Umbilical cord (tissue), 2 donors: ENCODE data around the gene HEXA. TPM values are rescaled to one million over a fixed set of nuclear protein-coding genes. Genes with fewer than 3 reads are reported as not detected.

Experiments used
- DNase-seq: peaks from one replicate; pipeline ENCODE4 v3.0.0-alpha.2; 2015; ENCODE audit warnings: low spot score
- total RNA-seq: library from RNA; depleted of rRNA; stranded (reverse); fragments of >200 nt; gene quantifications from one replicate; pipeline ENCODE4 v1.2.3, GENCODE V29; 2014; ENCODE audit warnings: low replicate concordance; ENCODE audit not compliant: insufficient read depth

The HEXA gene
- total RNA-seq, 1 donor from 2014 or later = 85.5 TPM

GRCh38 chr15:72377331-72377730 is 1.5 kb upstream of the HEXA start:
- DNase-seq = no peak

DNA sequence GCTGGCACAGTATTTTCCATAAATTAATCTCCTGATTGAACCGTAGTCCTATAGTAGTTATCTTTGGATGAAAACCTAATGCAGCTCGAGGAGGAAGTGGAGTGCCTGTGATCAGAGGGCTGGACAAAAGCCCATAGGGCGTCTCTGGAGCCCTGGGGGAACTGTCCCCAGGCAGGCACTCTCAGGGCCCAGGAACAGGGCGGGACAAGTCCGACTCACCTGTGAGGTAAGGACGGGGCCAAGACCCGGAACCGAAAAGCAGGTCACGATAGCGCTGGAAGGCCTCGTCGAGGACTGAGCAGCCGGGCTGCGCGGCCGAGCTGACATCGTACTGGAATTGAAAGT is 341 bp downstream of the HEXA start:
- DNase-seq = no peak

GRCh38 chr15:72372361-72372760 is 3.5 kb downstream of the HEXA start:
- no peak for DNase-seq

- DNase-seq = no peak
Measured at GRCh38 chr15:72369964-72370363, 5.8 kb downstream of the HEXA start.

DNA sequence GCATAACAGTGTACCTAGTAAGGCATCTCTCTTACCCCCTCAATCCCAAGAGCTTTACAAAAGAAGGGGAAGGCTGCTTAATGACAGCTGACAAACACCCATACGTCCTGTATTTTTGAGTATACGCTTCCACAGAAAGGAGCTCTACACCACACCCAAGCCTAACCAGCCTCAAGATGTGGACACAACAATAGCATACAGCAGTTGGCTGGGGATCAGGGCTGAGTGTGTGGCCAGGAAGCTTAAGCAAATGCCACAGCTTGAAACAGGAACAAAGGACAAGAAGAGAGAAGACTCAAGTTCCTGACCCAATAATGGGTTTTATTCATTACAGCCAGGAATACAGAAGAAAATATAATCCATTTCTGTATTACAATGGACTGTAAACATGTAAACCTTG is 6.9 kb downstream of the HEXA start:
- DNase-seq = peak; percentile 16

DNA sequence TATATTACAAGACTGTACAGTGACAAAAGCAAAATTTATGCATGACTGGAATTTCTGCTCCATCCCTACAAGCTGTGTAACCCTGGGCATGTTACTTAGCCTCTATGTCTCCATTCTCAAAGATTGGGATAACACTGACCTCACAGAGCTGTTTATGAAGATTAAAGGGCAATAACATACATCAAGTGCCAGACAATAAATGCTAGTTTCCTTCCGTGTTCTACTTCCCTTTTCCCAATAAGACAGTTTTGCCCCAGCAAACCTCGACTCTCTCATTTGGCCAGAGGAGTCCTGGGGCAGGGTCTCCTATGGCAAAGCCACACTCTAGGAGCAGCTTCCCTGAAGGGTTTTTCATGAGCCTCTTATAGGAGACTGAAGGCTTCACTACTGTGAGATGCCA is 7.5 kb downstream of the HEXA start:
- no peak for DNase-seq

DNA sequence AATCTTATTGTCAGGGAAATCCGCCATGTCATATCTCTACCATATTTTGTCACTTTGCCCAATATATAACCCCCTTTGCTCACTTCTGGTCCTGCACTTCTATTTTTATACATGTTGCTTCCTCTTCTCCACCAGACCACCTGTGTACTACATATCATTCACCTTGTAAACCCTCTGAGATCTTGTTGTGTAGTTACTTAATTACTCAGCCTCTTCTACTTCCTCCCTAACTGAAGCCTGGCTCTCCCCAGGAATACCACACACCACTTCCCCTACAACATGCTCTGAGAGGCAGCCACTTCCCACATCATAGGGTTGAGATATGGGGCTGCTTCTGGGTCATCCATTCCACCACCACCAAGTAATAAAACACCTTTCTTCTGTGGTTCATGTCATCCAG is 10.0 kb downstream of the HEXA start:
- peak; percentile 11 for DNase-seq

GRCh38 chr15:72361176-72361575 is 14.6 kb downstream of the HEXA start:
- no peak for DNase-seq

DNA sequence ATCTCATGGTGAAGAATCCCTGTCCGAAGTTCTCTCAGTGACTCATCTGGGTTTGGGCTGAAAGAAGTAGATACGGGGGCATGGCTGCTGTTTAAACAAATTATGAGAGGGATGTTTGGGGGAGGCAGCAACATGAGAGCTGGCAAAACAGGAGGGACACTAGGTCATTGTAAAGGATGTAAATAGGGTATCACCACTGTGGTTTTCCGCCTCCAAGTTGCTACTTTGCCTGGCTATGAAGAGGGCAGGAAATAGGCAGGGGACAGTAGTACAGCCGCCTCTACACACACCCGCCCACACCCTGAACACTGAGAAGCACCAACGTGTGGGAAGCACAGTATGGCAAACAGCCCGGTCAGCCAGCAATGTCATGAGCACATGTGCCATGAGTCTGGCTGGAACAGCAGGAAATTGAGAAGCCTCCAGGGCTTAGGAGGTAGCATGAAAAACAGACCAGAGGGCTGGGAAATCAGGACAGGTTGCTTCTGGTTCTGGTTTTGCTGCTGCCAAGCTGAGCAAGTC is 17.1 kb downstream of the HEXA start:
- DNase-seq = no peak

- DNase-seq = peak; percentile 6
Measured at GRCh38 chr15:72358121-72358520, 17.7 kb downstream of the HEXA start.

GRCh38 chr15:72354496-72354895 is 21.3 kb downstream of the HEXA start:
- no peak for DNase-seq

- no peak for DNase-seq
Measured at GRCh38 chr15:72353266-72353665, 22.5 kb downstream of the HEXA start.

DNA sequence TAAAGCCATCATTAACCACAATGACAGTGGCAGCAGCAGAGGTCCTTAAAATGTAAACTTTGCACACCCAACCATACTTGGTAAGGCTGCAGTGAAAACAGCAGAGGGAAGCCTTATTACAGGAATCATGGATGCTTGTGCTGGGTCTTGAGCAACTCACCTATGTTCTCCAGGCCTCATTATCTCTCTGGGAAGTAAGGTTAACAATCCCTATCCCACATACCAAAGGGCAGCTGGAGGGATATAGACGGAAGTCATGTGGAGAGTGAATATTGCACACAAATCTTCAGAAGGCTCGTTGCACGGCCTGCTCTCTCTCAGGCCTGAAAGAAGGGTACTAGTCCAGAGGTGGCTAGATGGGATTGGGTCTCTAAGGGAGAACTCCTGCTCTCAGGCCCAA is 30.0 kb downstream of the HEXA start:
- DNase-seq = no peak

- DNase-seq = no peak
Measured at GRCh38 chr15:72345280-72345679, 30.5 kb downstream of the HEXA start.

- DNase-seq = no peak
Measured at GRCh38 chr15:72344602-72345001, 31.2 kb downstream of the HEXA start.

DNA sequence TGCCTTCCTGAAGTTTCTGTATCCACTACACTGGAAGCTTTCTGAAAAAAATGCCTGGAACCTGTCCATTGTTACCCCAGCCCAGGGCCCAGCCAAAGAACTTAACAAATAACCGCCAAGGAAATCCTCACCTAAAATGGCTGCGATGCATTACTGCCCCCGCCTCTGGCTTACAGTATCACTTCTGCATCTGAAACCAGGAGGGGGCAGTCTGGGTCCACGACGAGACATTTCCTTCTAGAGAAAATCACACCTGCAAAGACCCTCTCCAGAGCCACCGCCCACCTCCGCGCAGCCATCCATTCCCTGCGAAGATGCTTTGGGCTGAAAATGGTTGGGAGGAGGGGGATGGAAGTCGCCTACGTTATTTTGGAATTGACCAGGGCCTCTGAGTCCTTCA is 33.4 kb downstream of the HEXA start:
- no peak for DNase-seq

GRCh38 chr15:72341361-72341760 is 34.5 kb downstream of the HEXA start:
- DNase-seq = no peak

DNA sequence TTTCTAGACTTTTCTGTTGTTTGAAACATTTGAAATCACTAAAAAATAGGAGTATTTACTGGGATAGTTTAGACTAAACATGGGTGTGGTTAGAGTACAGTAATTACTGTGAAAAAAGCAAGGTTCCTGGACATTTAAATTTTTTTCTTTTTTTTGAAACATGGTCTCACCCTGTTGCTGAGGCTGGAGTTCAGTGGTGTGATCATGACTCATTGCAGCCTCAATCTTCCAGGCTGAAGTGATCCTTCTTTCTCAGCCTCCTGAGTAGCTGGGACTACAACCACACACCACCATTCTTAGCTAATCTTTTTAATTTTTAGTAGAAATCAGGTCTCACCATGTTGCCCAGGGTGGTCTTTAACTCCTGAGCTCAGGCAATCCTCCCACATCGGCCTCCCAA is 35.4 kb downstream of the HEXA start:
- no peak for DNase-seq

GRCh38 chr15:72339777-72340177 is 36.0 kb downstream of the HEXA start:
- peak; percentile 32 for DNase-seq

DNA sequence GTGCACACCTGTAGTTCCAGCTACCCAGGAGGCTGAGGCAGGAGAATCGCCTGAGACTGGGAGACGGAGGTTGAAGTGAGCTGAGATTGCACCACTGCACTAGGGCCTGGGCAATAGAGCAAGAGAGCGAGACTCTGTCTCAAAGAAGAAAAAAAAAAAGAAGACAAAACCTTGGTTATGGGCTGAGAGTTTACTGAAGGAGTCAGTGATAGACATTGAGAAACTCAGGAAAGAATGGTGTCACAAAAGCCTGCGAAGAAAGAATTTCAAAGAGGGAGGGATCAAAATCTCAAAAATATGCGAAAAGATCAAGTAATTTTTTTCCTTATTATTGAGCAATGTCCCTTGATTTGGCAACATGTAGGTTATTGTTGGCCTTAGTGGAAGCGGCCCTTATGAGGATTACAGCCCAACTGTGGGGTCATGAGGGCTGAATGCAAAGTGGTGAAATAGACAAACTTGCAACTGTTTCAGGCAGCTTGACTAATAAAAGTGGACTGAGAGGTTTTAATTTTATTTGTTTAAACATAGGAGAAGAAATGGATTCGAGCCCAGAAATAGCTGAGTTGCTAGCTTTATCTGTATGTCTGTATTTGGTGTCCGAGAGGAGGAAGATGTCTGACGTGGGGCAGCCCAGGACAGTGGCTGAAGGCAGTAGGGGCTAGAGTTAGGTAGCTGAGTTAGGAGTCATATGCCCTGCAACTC is 37.0 kb downstream of the HEXA start:
- DNase-seq = no peak

GRCh38 chr15:72338148-72338547 is 37.7 kb downstream of the HEXA start:
- no peak for DNase-seq

GRCh38 chr15:72334842-72335241 is 41.0 kb downstream of the HEXA start:
- no peak for DNase-seq

GRCh38 chr15:72331021-72331420 is 44.8 kb downstream of the HEXA start:
- DNase-seq = no peak

DNA sequence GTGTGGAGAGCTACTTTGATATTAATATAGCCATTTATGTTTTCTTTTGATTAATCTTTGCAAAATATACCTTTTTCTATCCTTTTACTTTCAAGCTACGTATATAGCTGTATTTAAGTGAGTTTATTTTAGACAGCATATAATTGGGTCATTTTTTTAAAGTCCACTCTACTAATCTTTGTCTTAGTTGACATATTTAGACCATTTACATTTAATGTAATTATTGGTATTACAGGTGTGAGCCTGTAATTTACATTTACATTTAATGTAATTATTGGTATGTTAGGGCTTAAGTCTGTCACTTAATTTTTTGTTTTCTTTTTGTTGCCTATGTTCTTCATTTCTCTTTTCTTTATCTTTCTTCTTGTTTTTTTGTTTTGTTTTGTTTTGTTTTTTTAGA is 52.1 kb downstream of the HEXA start:
- DNase-seq = no peak
